ENCODE data around the gene SMPD2.

Gene SMPD2

GRCh38 chr6:109461733-109462526 lies 21.4 kb downstream of the SMPD2 start:
- no peak for DNase-seq

GRCh38 chr6:109465772-109466171 lies 25.2 kb downstream of the SMPD2 start:
- DNase-seq: no peak

DNA sequence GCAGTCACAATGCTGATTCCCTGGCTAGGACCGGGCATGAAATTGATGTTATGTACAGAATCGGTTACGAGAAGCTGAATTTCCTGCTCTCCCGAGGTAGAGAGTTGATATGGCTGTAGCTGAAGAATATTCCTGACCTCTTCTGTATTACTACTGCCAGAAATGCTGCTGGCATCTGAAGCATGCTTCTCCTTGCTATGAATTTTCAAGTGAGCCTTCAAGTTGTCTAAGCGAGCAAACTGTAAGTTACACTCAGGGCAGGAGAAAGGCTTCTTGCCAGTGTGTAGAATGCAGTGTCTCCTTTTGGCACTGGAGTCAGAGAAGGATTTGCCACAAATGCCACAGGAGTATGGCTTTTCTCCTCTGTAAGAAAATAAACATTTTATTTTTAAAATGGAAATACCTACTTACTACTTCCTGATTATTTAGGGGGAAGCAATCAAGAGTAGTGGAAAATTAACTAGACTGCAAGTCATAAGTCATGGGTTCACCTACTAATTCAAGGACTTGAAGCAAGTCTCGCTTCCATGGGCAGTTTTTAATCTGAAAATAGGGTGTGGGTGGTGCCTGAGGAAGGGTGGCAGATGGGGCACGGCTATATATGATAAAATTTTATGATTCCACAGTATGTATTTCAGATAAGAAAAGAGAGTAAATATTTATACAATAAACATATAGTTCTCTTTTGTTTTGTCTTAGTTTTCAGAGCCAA lies 25.8 kb downstream of the SMPD2 start:
- DNase-seq: no peak

GRCh38 chr6:109467696-109468095 lies 27.2 kb downstream of the SMPD2 start:
- DNase-seq: no peak

DNA sequence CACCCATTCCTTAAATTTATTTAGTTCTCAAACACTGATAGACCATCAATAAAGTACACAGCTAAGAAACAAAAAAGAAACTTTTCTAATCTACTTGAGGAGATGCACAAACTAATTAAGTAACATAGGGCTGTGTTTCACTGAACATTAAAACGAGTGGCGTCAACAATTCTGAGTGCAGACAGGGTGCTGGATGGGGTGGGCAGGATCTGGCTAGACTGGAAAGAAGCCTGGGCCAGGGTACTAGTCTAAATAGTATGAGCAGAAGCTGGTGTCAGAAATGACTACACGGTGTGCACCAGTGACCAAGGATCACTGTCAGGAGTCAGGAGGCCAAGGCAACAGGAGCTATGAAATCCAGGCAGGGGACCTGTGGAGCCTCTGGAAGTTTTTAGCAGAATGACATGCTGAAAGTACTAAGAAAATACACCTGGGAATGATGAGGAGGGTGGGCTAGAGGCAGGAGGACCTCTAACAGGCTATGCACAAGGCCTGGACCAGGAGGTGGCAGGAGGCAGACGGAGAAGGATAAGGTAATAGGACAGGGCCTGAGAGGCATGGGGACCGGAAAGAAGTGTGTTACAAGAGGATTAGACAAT lies 29.2 kb downstream of the SMPD2 start:
- no peak for DNase-seq

- no peak for DNase-seq
Observed at GRCh38 chr6:109471105-109471810, 30.7 kb downstream of the SMPD2 start.

- DNase-seq: no peak
Observed at GRCh38 chr6:109472132-109472995, 31.8 kb downstream of the SMPD2 start.

DNA sequence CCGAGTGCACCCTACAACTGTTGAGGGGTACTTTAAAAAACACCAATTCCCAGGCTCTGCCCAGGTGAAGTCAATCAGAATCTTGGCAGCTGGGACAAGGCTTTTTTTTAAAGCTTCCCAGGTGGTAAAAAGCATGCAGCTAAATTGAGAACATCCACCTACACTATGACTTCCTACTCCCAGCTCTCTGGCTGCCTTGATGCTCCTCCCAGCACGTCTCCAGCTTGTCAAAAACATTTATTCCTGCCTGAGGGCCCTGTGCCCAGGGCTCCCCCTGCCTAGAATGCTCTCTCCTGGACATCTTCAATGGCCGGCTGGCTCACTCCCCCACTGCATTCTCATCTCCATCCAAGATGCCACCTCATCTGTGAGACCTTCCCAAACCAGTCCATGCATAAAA lies 32.6 kb downstream of the SMPD2 start:
- DNase-seq: no peak

- no peak for DNase-seq
Observed at GRCh38 chr6:109474995-109475394, 34.5 kb downstream of the SMPD2 start.

DNA sequence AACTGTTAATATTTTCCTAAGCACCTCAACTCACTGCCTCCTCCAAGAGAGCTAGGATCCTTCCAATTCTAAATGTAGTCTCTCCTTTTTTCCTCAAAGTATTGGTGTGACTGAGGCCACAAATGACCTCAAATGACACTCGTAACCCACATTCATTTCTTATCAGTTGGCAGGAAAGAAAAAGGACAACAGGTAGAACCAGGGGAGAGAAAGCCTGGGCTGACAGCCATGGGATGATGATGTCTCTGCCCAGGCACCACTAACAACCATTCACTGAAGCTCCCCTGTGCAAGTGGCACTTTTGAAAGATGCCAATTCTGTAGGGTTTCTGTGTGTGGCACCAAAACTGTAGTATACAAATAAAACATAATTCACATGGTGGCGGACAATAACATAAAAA lies 35.1 kb downstream of the SMPD2 start:
- DNase-seq: no peak

DNA sequence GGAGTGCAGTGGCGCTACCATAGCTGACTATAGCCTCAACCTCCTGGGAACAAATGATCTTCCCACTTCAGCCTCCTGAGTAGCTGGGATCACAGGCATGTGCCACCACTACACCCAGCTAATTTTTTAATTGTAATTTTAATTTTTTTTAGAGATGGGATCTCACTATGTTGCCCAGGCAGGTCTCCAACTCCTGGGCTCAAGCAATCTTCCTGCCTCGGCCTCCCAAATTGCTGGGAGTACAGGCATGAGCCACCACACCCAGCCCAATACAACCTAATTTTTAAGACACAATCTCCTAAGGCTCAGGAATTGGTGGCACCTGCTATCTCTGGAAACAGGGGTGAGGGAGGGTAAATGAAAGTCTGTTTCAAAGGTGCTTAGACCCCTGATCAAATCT lies 36.7 kb downstream of the SMPD2 start:
- no peak for DNase-seq

DNA sequence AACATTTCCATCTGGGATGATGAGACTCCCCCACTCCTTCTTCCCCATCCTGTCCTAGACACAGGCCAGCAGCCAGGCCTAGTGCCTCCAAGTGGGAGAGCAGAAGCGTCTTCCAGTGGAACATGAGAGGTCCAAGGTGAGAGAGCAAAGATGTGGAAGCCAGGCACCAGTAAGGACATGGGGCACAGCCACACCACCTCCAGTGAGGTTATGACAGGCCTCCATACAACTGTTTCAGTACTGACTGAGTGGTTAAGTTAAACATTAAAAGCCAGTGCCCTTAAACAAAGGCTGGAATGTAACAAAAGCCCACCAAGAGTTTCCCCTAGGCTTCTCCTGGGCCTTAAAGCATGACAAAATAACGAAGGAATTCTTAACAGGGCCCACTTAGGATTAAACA lies 37.2 kb downstream of the SMPD2 start:
- no peak for DNase-seq

- peak; percentile 55 for DNase-seq
Observed at GRCh38 chr6:109478222-109478805, 37.8 kb downstream of the SMPD2 start.

- no peak for DNase-seq
Observed at GRCh38 chr6:109478841-109479624, 38.5 kb downstream of the SMPD2 start.

- DNase-seq: no peak
Observed at GRCh38 chr6:109480993-109481480, 40.5 kb downstream of the SMPD2 start.

- DNase-seq: peak; percentile 90
Observed at GRCh38 chr6:109482905-109483734, 42.6 kb downstream of the SMPD2 start, which contains the start of gene ZBTB24. TSS of gene ZBTB24 (minus strand) at chr6:109483219. CDS start at chr6:109482026, 1,193 bp downstream.

DNA sequence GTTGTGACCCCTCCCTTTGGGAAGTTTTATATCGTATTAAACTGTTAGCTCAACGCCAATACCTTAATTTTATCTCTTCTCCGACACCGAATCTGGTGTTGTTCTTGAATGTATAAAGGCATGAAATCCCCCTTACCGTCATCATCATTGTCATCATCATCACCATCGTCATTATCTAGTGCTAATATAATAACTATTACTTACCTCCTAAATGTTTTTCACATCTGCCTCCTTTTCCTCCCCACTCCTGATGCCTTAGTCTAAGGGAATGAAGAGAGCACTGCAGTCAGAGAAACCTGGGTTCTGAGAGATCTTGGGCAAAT lies 43.2 kb downstream of the SMPD2 start:
- no peak for DNase-seq

DNA sequence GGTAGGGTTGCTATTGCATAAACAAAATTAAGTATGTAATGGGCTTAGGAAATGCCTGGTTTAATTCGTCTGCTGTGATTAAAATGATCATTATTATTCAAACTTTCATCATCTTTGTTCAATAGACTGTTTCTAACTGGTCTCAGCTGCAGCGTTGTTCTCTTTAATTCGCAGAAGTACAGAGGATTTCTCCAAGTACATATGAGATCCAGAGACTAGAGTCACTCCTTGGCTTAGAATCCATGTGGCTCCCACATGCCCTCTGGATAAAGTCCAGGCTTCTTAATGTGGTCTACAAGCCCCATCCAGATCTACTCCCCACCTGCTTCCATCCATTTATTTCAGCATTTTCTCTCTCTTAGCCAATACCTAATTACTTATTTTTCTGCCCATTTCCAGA lies 43.6 kb downstream of the SMPD2 start:
- no peak for DNase-seq

- no peak for DNase-seq
Observed at GRCh38 chr6:109485266-109485935, 44.9 kb downstream of the SMPD2 start.

Data from fibroblast of skin of right quadriceps (primary cell).